HPDE6-E6E7 (cell line): ENCODE measurements around the gene EFR3B.
"Not testable (repeated sequence)": the region's sequence is repeated elsewhere in the genome, so short reads cannot be mapped to it uniquely, and the experiment has no call there.

Experiments
- DNase-seq: peaks from one replicate; pipeline ENCODE4 v3.0.0; 2011; ENCODE audit warnings: missing footprints; ENCODE audit errors: extremely low spot score

The EFR3B gene

GRCh38 chr2:25104736-25105135 lies 62.9 kb downstream of the EFR3B start:
- DNase-seq: no peak

- DNase-seq: peak; percentile 88
Observed at GRCh38 chr2:25105336-25106085, 63.6 kb downstream of the EFR3B start.

GRCh38 chr2:25109822-25110221 lies 67.9 kb downstream of the EFR3B start:
- no peak for DNase-seq

GRCh38 chr2:25112113-25112512 lies 70.2 kb downstream of the EFR3B start:
- DNase-seq: no peak

GRCh38 chr2:25115249-25115883 lies 73.5 kb downstream of the EFR3B start:
- no peak for DNase-seq

GRCh38 chr2:25115902-25116301 lies 74.0 kb downstream of the EFR3B start:
- DNase-seq: no peak

- DNase-seq: no peak
Observed at GRCh38 chr2:25116956-25117355, 75.1 kb downstream of the EFR3B start.

GRCh38 chr2:25119263-25119662 lies 77.4 kb downstream of the EFR3B start:
- DNase-seq: no peak

GRCh38 chr2:25122367-25122766 lies 80.5 kb downstream of the EFR3B start:
- no peak for DNase-seq

- DNase-seq: no peak
Observed at GRCh38 chr2:25123682-25124081, 81.8 kb downstream of the EFR3B start.

- no peak for DNase-seq
Observed at GRCh38 chr2:25125189-25125588, 83.3 kb downstream of the EFR3B start.

GRCh38 chr2:25125976-25126375 lies 84.1 kb downstream of the EFR3B start:
- no peak for DNase-seq

- DNase-seq: not testable (repeated sequence)
Observed at GRCh38 chr2:25127071-25127470, 85.2 kb downstream of the EFR3B start.

- DNase-seq: no peak
Observed at GRCh38 chr2:25127646-25128045, 85.8 kb downstream of the EFR3B start.

GRCh38 chr2:25129901-25130520 lies 88.1 kb downstream of the EFR3B start:
- no peak for DNase-seq

- DNase-seq: no peak
Observed at GRCh38 chr2:25131253-25131566, 89.3 kb downstream of the EFR3B start.

- DNase-seq: no peak
Observed at GRCh38 chr2:25131567-25132298, 89.9 kb downstream of the EFR3B start.

- DNase-seq: no peak
Observed at GRCh38 chr2:25132299-25132635, 90.4 kb downstream of the EFR3B start.

- no peak for DNase-seq
Observed at GRCh38 chr2:25132693-25133092, 90.8 kb downstream of the EFR3B start.

GRCh38 chr2:25140535-25140934 lies 98.7 kb downstream of the EFR3B start:
- DNase-seq: not testable (repeated sequence)

- no peak for DNase-seq
Observed at GRCh38 chr2:25141120-25141519, 99.2 kb downstream of the EFR3B start.

- no peak for DNase-seq
Observed at GRCh38 chr2:25145803-25146202, 103.9 kb downstream of the EFR3B start.

- no peak for DNase-seq
Observed at GRCh38 chr2:25146896-25147295, 105.0 kb downstream of the EFR3B start.
